Liver (tissue), 9 donors: ENCODE measurements around the gene PSMB1. TPM values are rescaled to one million over a fixed set of nuclear protein-coding genes. Genes with fewer than 3 reads are reported as not detected.
"Not testable (repeated sequence)": the region's sequence is repeated elsewhere in the genome, so short reads cannot be mapped to it uniquely, and the experiment has no call there.

Experiments
- DNase-seq: peaks from one replicate; pipeline ENCODE4 v3.0.0-alpha.2; 2017; ENCODE audit warnings: low spot score
- H3K27ac ChIP-seq, 2 donors: one replicate each; pipeline ENCODE4 v1.7.0; 2013; ENCODE audit warnings: inconsistent platforms in 2 of 2, low read length in 2 of 2, control low read depth in 1 of 2, low read depth in 1 of 2, mild to moderate bottlenecking in 1 of 2
- H3K27me3 ChIP-seq, 4 donors: one replicate each; pipeline versions ENCODE4 v1.6.1 to v1.7.0; 2013; ENCODE audit warnings: low read length in 3 of 4, inconsistent platforms in 1 of 4, mild to moderate bottlenecking in 1 of 4, moderate library complexity in 1 of 4; ENCODE audit not compliant: control insufficient read depth in 4 of 4, insufficient read depth in 4 of 4
- H3K36me3 ChIP-seq, 4 donors: one replicate each; pipeline versions ENCODE4 v1.6.1 to v1.7.0; 2013; ENCODE audit warnings: low read length in 3 of 4, mild to moderate bottlenecking in 3 of 4, low read depth in 1 of 4, moderate library complexity in 1 of 4; ENCODE audit not compliant: control insufficient read depth in 4 of 4, insufficient read depth in 3 of 4
- H3K4me1 ChIP-seq, 4 donors: one replicate each; pipeline versions ENCODE4 v1.6.1 to v1.7.0; 2013; ENCODE audit warnings: low read length in 3 of 4, mild to moderate bottlenecking in 3 of 4, moderate library complexity in 1 of 4; ENCODE audit not compliant: control insufficient read depth in 4 of 4, insufficient read depth in 4 of 4
- H3K4me3 ChIP-seq, 3 donors: one replicate each; pipeline versions ENCODE4 v1.6.1 to v1.7.0; 2013; ENCODE audit warnings: low read length in 3 of 3, control low read depth in 1 of 3, low read depth in 1 of 3, mild to moderate bottlenecking in 1 of 3
- H3K9ac ChIP-seq, 2 donors: one replicate each; pipeline ENCODE4 v1.7.0; 2013; ENCODE audit warnings: low read length in 2 of 2, mild to moderate bottlenecking in 2 of 2, moderate library complexity in 2 of 2, control low read depth in 1 of 2, low read depth in 1 of 2
- H3K9me3 ChIP-seq, 4 donors: one replicate each; pipeline versions ENCODE4 v1.6.1 to v1.7.0; 2013; ENCODE audit warnings: low read length in 3 of 4; ENCODE audit not compliant: control insufficient read depth in 4 of 4
- EGR1 ChIP-seq, 2 donors: IDR thresholded peaks; 2 replicates each; pipeline ENCODE4 v1.6.1; 2016 to 2018; ENCODE audit warnings: antibody characterized with exemption in 2 of 2, low read depth in 2 of 2
- FOXA2 ChIP-seq: IDR thresholded peaks from 2 replicates; pipeline ENCODE4 v1.6.1; 2016; ENCODE audit warnings: antibody characterized with exemption
- GABPA ChIP-seq, 2 donors: IDR thresholded peaks in 1 of 2; conservative IDR thresholded peaks in 1 of 2; 2 replicates each; pipeline ENCODE4 v1.6.1; 2016; ENCODE audit warnings: antibody characterized with exemption in 2 of 2, mild to moderate bottlenecking in 1 of 2, moderate library complexity in 1 of 2
- HNF4A ChIP-seq, 2 donors: conservative IDR thresholded peaks; 2 replicates each; pipeline ENCODE4 v1.6.1; 2016; ENCODE audit warnings: antibody characterized with exemption in 2 of 2, mild to moderate bottlenecking in 2 of 2
- JUND ChIP-seq, 2 donors: IDR thresholded peaks; 2 replicates each; pipeline ENCODE4 v1.6.1; 2016; ENCODE audit warnings: antibody characterized with exemption in 2 of 2
- MAX ChIP-seq: IDR thresholded peaks from 2 replicates; pipeline ENCODE4 v1.6.1; 2016; ENCODE audit warnings: antibody characterized with exemption
- NR2F2 ChIP-seq: IDR thresholded peaks from 2 replicates; pipeline ENCODE4 v1.6.1; 2016; ENCODE audit warnings: antibody characterized with exemption
- SP1 ChIP-seq: IDR thresholded peaks from 2 replicates; pipeline ENCODE4 v1.6.1; 2018; ENCODE audit warnings: antibody characterized with exemption, mild to moderate bottlenecking
- TAF1 ChIP-seq: conservative IDR thresholded peaks from 2 replicates; pipeline ENCODE4 v1.6.1; 2016; ENCODE audit warnings: antibody characterized with exemption, mild to moderate bottlenecking
- YY1 ChIP-seq: IDR thresholded peaks from 2 replicates; pipeline ENCODE4 v1.6.1; 2016; ENCODE audit warnings: antibody characterized with exemption, mild to moderate bottlenecking
- WGBS: extraction: QIAGEN DNeasy Blood & Tissue Kit; methylation state at CpG from one replicate; pipeline ENCODE4 v1.1.7; 2013; 5-methylcytosine and 5-hydroxymethylcytosine counted together
- polyA plus RNA-seq, 2 donors: library from polyadenylated mRNA; stranded (reverse) in 1 of 2; unstranded in 1 of 2; fragments of 200-250 nt in 1 of 2; fragments of >200 nt in 1 of 2; fragmentation: Nextera tagmentation in 1 of 2; extraction: Ambion mirVana in 1 of 2; gene quantifications; one replicate each; pipeline versions ENCODE4 v1.2.1 to v1.2.3, GENCODE V29; 2013 to 2015
- total RNA-seq, 2 donors: library from RNA; depleted of rRNA; stranded (reverse); fragments of >200 nt; gene quantifications; one replicate each; pipeline ENCODE4 v1.2.3, GENCODE V29; 2014
- TF ChIP-seq, protein P1 (sequence below): IDR thresholded peaks from 2 replicates; pipeline ENCODE4 v1.6.1; 2016; ENCODE audit warnings: antibody characterized with exemption, mild to moderate bottlenecking
- TF ChIP-seq, protein P2 (sequence below): IDR thresholded peaks from 2 replicates; pipeline ENCODE4 v1.6.1; 2016; ENCODE audit warnings: antibody characterized with exemption
- TF ChIP-seq, protein P3 (sequence below): fragments of 150-350 bp; IDR thresholded peaks from 2 replicates; pipeline ENCODE4 v1.5.1; 2017; ENCODE audit warnings: improper control_type of control experiment, low read depth, low read length; ENCODE audit not compliant: missing input control
- donor health status: healthy.
- donor health status: healthy.
- donor health status: healthy.
- donor health status: healthy.
- donor health status: healthy.

Gene PSMB1
- total and polyA plus RNA-seq, 4 donors, result 177 to 314 (median 188) TPM

DNA sequence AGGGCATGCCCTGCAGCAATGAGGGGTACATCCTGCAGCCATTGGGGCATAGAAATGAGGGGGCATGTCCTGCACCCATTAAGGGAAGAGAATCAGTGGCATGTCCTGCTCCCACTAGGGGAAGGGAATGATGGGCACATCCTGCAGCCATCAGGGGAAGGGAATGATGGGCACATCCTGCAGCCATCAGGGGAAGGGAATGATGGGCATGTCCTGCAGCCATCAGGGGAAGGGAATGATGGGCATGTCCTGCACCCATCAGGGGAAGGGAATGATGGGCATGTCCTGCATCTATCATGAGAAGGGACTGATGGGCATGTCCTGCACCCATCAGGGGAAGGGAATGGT, 49.7 kb downstream of the PSMB1 start (continued):
- TF ChIP-seq TAF1, result no peak
- TF ChIP-seq HNF4A (conservative IDR thresholded peaks at IDR 0.05), result no peak
- TF ChIP-seq, protein P1, sequence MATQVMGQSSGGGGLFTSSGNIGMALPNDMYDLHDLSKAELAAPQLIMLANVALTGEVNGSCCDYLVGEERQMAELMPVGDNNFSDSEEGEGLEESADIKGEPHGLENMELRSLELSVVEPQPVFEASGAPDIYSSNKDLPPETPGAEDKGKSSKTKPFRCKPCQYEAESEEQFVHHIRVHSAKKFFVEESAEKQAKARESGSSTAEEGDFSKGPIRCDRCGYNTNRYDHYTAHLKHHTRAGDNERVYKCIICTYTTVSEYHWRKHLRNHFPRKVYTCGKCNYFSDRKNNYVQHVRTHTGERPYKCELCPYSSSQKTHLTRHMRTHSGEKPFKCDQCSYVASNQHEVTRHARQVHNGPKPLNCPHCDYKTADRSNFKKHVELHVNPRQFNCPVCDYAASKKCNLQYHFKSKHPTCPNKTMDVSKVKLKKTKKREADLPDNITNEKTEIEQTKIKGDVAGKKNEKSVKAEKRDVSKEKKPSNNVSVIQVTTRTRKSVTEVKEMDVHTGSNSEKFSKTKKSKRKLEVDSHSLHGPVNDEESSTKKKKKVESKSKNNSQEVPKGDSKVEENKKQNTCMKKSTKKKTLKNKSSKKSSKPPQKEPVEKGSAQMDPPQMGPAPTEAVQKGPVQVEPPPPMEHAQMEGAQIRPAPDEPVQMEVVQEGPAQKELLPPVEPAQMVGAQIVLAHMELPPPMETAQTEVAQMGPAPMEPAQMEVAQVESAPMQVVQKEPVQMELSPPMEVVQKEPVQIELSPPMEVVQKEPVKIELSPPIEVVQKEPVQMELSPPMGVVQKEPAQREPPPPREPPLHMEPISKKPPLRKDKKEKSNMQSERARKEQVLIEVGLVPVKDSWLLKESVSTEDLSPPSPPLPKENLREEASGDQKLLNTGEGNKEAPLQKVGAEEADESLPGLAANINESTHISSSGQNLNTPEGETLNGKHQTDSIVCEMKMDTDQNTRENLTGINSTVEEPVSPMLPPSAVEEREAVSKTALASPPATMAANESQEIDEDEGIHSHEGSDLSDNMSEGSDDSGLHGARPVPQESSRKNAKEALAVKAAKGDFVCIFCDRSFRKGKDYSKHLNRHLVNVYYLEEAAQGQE, result no peak
- no peak for TF ChIP-seq NR2F2

- H3K9me3 ChIP-seq, H3K4me3 ChIP-seq, H3K36me3 ChIP-seq, H3K27ac ChIP-seq, H3K27me3 ChIP-seq, H3K9ac ChIP-seq, DNase-seq, H3K4me1 ChIP-seq: not testable (repeated sequence)
- WGBS, result 51% methylated on average over 2 of the region's 2 CpGs
Observed at GRCh38 chr6:170502733-170503413, 50.2 kb downstream of the PSMB1 start.

DNA sequence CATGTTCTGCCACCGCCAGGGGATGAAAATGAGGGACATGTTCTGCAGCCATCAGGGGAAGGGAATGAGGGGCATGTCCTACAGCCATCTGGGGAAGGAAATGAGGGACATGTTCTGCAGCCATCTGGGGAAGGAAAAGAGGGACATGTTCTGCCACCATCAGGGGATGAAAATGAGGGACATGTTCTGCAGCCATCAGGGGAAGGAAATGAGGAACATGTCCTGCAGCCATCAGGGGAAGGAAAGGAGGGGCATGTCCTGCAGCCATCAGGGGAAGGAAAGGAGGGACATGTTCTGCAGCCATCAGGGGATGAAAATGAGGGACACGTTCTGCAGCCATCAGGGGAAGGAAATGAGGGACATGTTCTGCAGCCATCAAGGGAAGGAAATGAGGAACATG, 50.8 kb downstream of the PSMB1 start:
- not testable (repeated sequence) for H3K4me1 ChIP-seq, H3K36me3 ChIP-seq, H3K27me3 ChIP-seq, DNase-seq, H3K27ac ChIP-seq, H3K9ac ChIP-seq, H3K4me3 ChIP-seq, H3K9me3 ChIP-seq
- 52% methylated on average over 2 of the region's 2 CpGs for WGBS

GRCh38 chr6:170500955-170501590, 52.0 kb downstream of the PSMB1 start:
- H3K27me3 ChIP-seq, result peaks cover 0 to 2% (median 0%) of the 10 kb centered on the region in 4 donors
- TF ChIP-seq SP1 (no peak), EGR1 (IDR thresholded peaks at IDR 0.05; ENCODE audit: low read depth in 2 of 2) (no peak), YY1 (no peak), FOXA2 (no peak), NR2F2 (no peak), MAX (no peak), GABPA (IDR thresholded peaks at IDR 0.05 in 1 of 2, conservative IDR thresholded peaks at IDR 0.05 in 1 of 2) (no peak), JUND (IDR thresholded peaks at IDR 0.05) (no peak)
- TF ChIP-seq, protein P1, result no peak
- TF ChIP-seq, protein P2, sequence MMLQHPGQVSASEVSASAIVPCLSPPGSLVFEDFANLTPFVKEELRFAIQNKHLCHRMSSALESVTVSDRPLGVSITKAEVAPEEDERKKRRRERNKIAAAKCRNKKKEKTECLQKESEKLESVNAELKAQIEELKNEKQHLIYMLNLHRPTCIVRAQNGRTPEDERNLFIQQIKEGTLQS, result no peak
- TF ChIP-seq, protein P3, sequence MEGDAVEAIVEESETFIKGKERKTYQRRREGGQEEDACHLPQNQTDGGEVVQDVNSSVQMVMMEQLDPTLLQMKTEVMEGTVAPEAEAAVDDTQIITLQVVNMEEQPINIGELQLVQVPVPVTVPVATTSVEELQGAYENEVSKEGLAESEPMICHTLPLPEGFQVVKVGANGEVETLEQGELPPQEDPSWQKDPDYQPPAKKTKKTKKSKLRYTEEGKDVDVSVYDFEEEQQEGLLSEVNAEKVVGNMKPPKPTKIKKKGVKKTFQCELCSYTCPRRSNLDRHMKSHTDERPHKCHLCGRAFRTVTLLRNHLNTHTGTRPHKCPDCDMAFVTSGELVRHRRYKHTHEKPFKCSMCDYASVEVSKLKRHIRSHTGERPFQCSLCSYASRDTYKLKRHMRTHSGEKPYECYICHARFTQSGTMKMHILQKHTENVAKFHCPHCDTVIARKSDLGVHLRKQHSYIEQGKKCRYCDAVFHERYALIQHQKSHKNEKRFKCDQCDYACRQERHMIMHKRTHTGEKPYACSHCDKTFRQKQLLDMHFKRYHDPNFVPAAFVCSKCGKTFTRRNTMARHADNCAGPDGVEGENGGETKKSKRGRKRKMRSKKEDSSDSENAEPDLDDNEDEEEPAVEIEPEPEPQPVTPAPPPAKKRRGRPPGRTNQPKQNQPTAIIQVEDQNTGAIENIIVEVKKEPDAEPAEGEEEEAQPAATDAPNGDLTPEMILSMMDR, result no peak

More at GRCh38 chr6:170500955-170501590, 52.0 kb downstream of the PSMB1 start:
- H3K9ac ChIP-seq, result no peak overlapping the region
- WGBS, result 58% methylated on average over 3 of the region's 3 CpGs
- H3K9me3 ChIP-seq, result peaks cover 0 to 9% (median 6%) of the 10 kb centered on the region in 4 donors
- H3K4me1 ChIP-seq, result no peaks in the 10 kb centered on the region
- no peaks in the 10 kb centered on the region for H3K36me3 ChIP-seq
- no peak overlapping the region for H3K27ac ChIP-seq
- DNase-seq, result no peak
- no peak overlapping the region for H3K4me3 ChIP-seq
